GM18519 (cell line): Measurements from ENCODE around the gene STAT5B.
"Not testable (repeated sequence)": the region's sequence is repeated elsewhere in the genome, so short reads cannot be mapped to it uniquely, and the experiment has no call there.

Experiments
- ATAC-seq: cut with Tn5 transposase; IDR thresholded peaks from one replicate; pipeline ENCODE4 v1.9.1; 2021; ENCODE audit warnings: mild to moderate bottlenecking, moderate library complexity; ENCODE audit not compliant: unreplicated experiment, low FRiP score

Gene STAT5B

GRCh38 chr17:42200706-42201457 lies 75.3 kb downstream of the STAT5B start:
- no peak for ATAC-seq

- no peak for ATAC-seq
These were observed 76.7 kb downstream of the STAT5B start for GRCh38 chr17:42199416-42200011.

DNA sequence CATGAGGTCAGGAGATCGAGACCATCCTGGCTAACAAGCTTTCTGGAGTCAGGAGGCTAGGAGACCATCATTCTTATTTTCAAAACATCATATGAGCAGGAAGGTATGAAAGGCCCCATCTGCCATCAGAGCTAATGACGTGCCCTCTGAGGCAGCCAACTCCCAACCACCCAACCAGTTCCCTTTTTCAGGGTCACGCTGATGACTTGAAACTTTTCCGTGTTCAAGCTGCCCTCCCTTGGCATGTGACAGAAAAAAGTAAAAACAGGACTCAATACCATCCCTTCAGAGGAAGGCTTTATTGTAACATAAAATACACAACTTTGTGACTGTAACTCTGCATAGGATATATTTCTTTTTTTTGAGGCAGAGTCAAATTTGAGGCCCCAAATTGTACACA lies 77.3 kb downstream of the STAT5B start:
- ATAC-seq, result no peak

DNA sequence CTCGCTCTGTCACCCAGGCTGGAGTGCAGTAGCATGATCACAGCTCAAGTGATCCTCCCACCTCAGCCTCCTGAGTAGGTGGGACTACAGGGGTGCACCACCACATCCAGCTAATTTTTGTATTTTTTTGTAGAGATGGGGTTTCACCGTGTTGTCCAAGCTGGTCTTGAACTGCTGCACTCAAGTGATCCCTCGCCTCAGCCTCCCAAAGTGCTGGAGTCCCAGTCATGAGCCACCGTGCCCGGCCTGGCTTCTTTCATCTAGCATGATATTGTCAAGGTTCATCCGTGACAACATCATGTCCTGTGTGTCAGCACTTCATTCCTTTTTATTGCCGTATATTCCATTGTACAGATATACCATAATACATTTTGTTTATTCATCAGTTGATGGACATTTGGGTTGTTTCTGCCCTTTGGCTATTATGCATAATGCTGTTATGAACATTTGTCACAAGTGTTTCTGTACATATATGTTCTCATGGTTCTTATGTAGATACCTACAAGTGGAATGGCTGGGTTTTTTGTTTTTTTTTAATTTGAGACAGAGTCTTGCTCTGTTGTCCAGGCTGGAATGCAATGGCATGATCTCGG lies 78.5 kb downstream of the STAT5B start:
- ATAC-seq, result no peak

DNA sequence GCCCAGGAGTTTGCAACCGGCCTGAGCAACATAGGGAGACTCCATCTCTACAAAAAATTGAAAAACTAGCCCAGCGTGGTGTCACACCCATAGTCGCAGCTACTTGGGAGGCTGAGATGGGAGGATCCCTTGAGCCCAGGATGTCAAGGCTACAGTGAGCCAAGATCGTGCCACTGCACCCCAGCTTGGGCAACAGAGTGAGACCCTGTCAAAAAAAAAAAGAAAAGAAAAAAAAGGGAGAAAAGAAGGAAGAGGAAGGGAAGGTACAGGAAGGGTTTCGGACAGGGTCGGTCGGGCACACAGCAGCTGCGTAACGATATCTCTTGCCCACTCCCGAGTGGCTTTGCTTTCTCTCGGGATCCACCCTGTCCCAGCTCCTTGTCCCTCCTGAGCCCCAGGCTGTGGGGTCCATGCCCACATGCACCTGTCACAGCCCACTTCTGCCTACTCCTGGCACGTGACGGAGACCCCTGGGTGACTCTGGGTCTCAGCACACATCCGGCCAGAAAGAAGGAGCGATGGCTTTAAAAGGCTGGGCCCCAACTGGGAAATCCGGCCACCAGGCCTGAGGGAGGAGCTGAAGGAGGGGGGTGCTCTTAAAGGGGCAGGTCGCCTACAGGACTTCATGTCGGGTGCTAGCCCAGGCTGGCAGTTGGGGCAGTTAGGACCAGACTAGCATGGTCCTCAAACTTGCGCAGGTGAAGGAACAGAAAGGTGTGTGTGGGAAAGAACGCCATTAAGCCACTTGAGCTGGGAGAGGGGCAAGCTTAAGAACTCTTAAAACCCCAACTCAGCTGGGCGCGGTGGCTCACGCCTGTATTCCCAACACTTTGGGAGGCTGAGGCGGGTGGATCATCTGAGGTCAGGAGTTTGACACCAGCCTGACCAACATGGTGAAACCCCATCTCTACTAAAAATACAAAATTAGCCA lies 82.0 kb downstream of the STAT5B start, which contains the start of gene GHDC:
GHDC (minus strand) TSS at position 526 of the 931 bp plus-strand sequence. CDS start 913 bp downstream, outside the sequence.
- no peak for ATAC-seq

- no peak for ATAC-seq
These were observed 82.8 kb downstream of the STAT5B start for GRCh38 chr17:42193216-42193968.

DNA sequence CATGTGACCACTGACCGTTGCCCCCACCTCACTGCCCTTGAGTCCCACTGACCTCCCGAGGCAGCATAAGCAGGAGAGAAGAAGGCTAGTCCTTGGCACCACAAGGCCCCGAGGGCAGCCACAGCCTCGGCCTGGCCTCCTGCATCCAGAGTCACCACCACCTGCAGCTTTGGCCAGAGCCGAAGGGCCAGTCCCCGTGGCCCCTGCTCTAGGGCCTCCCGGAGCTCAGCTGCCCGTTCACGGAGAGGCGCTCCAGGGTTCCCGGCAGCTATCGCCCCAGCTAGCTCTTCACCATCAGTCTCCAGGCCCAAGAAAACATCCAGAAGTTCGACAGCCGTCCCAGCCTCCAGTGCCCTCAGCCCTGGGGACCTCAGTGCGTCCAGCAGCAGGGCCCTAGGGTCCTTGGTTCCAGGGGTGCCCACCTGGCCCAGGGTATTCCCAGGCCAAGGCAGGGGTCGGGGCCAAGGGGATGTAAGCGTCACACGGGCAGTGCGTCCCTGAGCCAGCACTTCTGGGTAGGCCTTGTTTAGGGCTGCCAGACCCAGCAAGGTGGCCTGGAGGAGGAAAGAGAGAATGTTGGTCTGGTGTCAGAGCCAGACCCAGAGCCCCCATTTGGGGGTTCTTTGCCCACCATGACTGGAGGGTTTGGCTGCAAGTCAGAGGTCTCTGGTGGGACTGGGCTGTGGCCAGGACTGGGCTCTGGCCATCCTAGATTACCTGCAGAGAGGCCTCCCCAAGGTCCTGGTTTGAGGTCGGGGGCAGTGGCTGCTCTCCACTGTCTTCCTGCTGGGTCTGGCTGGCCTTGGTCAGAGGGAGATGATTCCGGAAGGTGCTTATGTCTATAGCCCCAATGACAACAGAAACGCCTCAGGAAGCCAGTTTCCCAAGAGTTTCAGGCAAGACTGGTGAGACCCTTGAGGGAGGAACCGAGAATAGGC lies 83.7 kb downstream of the STAT5B start:
- ATAC-seq, result no peak

- ATAC-seq, result no peak
These were observed 84.9 kb downstream of the STAT5B start for GRCh38 chr17:42191275-42191608.

DNA sequence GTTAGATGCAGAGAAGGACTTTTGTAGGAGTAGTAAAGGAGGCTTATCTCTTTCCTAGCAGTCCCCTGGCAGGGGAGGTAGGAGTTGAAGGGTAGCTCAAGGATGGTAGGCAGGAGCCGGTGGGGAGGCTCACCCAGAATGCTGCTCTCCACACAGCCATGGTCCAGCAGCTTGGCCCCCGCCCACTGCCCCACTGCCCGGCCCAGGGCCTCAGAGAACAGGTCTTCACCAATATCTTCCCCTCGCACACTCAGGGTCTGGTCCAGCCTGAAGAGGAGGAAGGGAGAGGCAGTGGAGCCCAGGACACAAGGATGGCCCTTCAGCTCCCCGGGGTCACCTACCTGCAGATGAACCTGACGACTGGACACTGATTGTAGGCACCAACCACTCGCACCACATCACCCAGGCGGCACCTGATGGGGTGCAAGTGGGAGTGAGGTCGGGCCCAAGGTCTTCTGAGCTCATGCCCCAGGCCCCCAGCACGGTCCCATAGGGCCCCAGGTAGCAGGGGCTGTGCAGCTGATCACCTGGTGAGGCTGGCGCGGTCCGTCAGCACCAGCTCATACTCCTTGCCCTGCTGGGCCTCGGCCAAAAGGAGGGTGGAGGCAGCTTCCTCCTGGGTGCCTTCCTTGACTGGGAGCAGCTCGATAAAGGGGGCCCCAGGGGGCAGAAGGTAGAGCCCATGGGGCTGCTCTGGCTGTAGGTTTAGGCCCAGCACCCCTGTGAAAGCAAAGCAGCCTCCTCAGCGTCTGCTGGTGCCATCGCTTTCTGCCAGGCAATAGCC lies 85.5 kb downstream of the STAT5B start:
- ATAC-seq, result no peak

GRCh38 chr17:42189651-42189965 lies 86.6 kb downstream of the STAT5B start:
- no peak for ATAC-seq

DNA sequence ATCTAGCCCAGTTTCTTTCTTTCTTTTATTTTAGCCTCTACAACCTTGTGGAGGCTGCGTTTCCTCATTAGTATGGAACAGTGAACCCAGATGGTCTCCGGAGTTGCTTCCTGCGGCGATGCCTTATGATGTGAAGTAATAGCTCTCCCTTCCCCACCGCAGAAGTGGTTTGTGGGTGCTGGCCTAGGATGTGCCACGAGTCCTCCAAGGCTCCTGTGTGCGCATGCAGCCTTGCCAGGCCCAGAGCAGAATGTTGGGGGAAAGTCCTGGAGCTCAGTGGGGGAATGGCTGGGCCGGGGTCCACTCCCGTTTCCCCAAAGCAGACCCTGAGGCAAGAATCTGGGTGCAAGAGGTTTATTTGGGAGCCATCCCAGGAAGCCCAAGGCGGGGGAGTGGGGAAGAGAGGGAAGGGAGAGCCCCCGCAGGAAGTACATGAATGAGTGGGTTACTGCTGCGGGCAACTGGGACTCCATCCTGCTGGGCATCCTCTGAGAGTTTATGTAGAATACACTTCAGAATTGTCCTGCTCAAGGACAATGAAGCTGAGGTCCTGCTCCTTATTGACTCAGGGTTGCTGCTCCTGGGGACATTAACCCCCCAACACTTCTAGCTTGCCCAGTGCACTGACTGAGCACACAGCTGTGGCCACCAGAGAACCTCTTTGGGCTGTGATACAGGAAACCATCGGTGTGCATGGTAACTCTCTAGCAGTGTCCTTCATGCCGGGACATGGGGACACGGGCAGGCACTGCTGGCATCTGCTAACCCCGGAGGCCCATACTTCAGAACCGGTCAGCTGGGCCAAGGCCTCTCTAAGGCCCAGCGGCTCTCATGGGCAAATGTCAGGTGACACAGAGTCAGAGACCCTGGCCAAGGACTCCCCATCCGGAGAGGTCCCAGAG lies 87.2 kb downstream of the STAT5B start:
- ATAC-seq, result no peak

DNA sequence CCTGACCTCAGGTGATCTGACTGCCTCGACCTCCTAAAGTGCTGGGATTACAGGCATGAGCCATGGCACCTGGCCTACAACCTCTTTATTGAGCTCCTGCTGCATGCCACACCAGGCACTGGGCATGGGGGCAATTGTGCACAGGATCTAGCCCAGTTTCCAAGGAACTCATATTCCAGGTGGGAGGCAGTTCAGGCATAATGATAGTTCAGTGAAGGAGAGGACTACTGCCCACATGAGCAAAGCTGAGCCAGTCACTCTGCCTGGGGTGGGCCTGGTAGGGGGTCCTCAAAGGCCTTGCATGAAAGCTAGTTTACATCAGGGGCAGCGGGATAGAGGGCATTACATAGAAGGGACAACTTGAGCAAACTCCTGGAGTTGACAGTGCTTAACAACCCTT lies 88.4 kb downstream of the STAT5B start:
- no peak for ATAC-seq

- not testable (repeated sequence) for ATAC-seq
These were observed 90.0 kb downstream of the STAT5B start for GRCh38 chr17:42186191-42186590.

- ATAC-seq, result no peak
These were observed 90.6 kb downstream of the STAT5B start for GRCh38 chr17:42185621-42185930.

- ATAC-seq, result no peak
These were observed 91.2 kb downstream of the STAT5B start, which contains the start of gene HCRT for GRCh38 chr17:42184713-42185620. Gene HCRT (minus strand): TSS chr17:42185452. CDS start chr17:42185365, 87 bp downstream.
